ENCODE data around the gene ABCB10. TPM values are rescaled to one million over a fixed set of nuclear protein-coding genes. Genes with fewer than 3 reads are reported as not detected.
"Not testable (repeated sequence)": the region's sequence is repeated elsewhere in the genome, so short reads cannot be mapped to it uniquely, and the experiment has no call there.

ABCB10 gene
- total RNA-seq, 2 donors from 2014 or later = 25.0 to 27.7 TPM

- no peak overlapping the region for H3K27ac ChIP-seq
- H3K36me3 ChIP-seq = peaks cover 7% of the 10 kb centered on the region
- DNase-seq (ENCODE audit: low spot score) (no peak), ATAC-seq (ENCODE audit: insufficient number of reproducible peaks, low FRiP score, low read depth) (peak; percentile 82)
- no peak overlapping the region for H3K4me3 ChIP-seq
- no peaks in the 10 kb centered on the region for H3K4me1 ChIP-seq (ENCODE audit: control insufficient read depth in 1 of 2, low read depth in 2 of 2)
- peak; percentile 71 for TF ChIP-seq CTCF (IDR thresholded peaks at IDR 0.05)
- H3K27me3 ChIP-seq (replicated peaks; ENCODE audit: insufficient read depth) = no peaks in the 10 kb centered on the region
- H3K9me3 ChIP-seq = no peaks in the 10 kb centered on the region
These were observed 43.8 kb downstream of the ABCB10 start for GRCh38 chr1:229514578-229515275.

GRCh38 chr1:229511625-229512024, 46.9 kb downstream of the ABCB10 start:
- H3K9me3 ChIP-seq; DNase-seq (ENCODE audit: low spot score); H3K27me3 ChIP-seq (replicated peaks; ENCODE audit: insufficient read depth); H3K36me3 ChIP-seq; ATAC-seq (ENCODE audit: insufficient number of reproducible peaks, low FRiP score, low read depth); H3K27ac ChIP-seq; H3K4me3 ChIP-seq: not testable (repeated sequence)
- H3K4me1 ChIP-seq (ENCODE audit: control insufficient read depth in 1 of 2, low read depth in 2 of 2) = peaks cover 9 to 18% of the 10 kb centered on the region in 2 donors

- H3K4me3 ChIP-seq; H3K36me3 ChIP-seq; DNase-seq (ENCODE audit: low spot score); H3K9me3 ChIP-seq; ATAC-seq (ENCODE audit: insufficient number of reproducible peaks, low FRiP score, low read depth); H3K27me3 ChIP-seq (replicated peaks; ENCODE audit: insufficient read depth); H3K27ac ChIP-seq: not testable (repeated sequence)
- peaks cover 10 to 22% of the 10 kb centered on the region in 2 donors for H3K4me1 ChIP-seq (ENCODE audit: control insufficient read depth in 1 of 2, low read depth in 2 of 2)
These were observed 47.3 kb downstream of the ABCB10 start for GRCh38 chr1:229511201-229511600.

GRCh38 chr1:229509576-229509975, 48.9 kb downstream of the ABCB10 start:
- no peak for ATAC-seq (ENCODE audit: insufficient number of reproducible peaks, low FRiP score, low read depth)
- H3K27ac ChIP-seq = peak overlapping the region in 1 of 2 donors; percentile 94
- no peak overlapping the region for H3K4me3 ChIP-seq

GRCh38 chr1:229508823-229509337, 49.6 kb downstream of the ABCB10 start:
- peaks cover 10 to 24% of the 10 kb centered on the region in 2 donors for H3K4me1 ChIP-seq (ENCODE audit: control insufficient read depth in 1 of 2, low read depth in 2 of 2)

More at GRCh38 chr1:229509576-229509975, 48.9 kb downstream of the ABCB10 start:
- no peak for DNase-seq (ENCODE audit: low spot score)
- no peaks in the 10 kb centered on the region for H3K9me3 ChIP-seq
- H3K4me1 ChIP-seq (ENCODE audit: control insufficient read depth in 1 of 2, low read depth in 2 of 2) = peaks cover 10 to 24% of the 10 kb centered on the region in 2 donors
- no peaks in the 10 kb centered on the region for H3K27me3 ChIP-seq (replicated peaks; ENCODE audit: insufficient read depth)
- TF ChIP-seq CTCF (IDR thresholded peaks at IDR 0.05) = no peak
- no peaks in the 10 kb centered on the region for H3K36me3 ChIP-seq

More at GRCh38 chr1:229508823-229509337, 49.6 kb downstream of the ABCB10 start:
- no peaks in the 10 kb centered on the region for H3K27me3 ChIP-seq (replicated peaks; ENCODE audit: insufficient read depth)
- peak overlapping the region; percentile 93 for H3K4me3 ChIP-seq
- ATAC-seq (ENCODE audit: insufficient number of reproducible peaks, low FRiP score, low read depth) (no peak), DNase-seq (ENCODE audit: low spot score) (no peak)
- no peak for TF ChIP-seq CTCF (IDR thresholded peaks at IDR 0.05)
- H3K27ac ChIP-seq = peak overlapping the region; percentile 90 to 94
- H3K36me3 ChIP-seq = no peaks in the 10 kb centered on the region
- H3K9me3 ChIP-seq = no peaks in the 10 kb centered on the region

Measured in thoracic aorta (tissue), 2 donors.